ENCODE data around the gene PIP5K1C.
"Not testable (repeated sequence)": the region's sequence is repeated elsewhere in the genome, so short reads cannot be mapped to it uniquely, and the experiment has no call there.

The PIP5K1C gene

GRCh38 chr19:3651684-3652083 is 48.6 kb downstream of the PIP5K1C start:
- Histone ChIP-seq H3K27me3 (replicated peaks) (no peaks in the 10 kb centered on the region), H3K27ac (no peak overlapping the region), H3K4me3 (ENCODE audit: low read depth, low read length) (no peak overlapping the region), H3K36me3 (replicated peaks) (peaks cover 24% of the 10 kb centered on the region)
- TF ChIP-seq CTCF (IDR thresholded peaks at IDR 0.05; ENCODE audit: low read depth, low read length, missing control alignments): no peak
- DNase-seq: no peak
- in situ Hi-C loops (cut with HindIII; ENCODE audit: low pct_ligation_motif_present, low sequenced_read_pairs): no loop called here

GRCh38 chr19:3649888-3650287 is 50.4 kb downstream of the PIP5K1C start:
- H3K36me3 ChIP-seq (replicated peaks): peaks cover 36% of the 10 kb centered on the region
- in situ Hi-C loops (cut with HindIII; ENCODE audit: low pct_ligation_motif_present, low sequenced_read_pairs): no loop called here
- no peak overlapping the region for H3K4me3 ChIP-seq (ENCODE audit: low read depth, low read length)
- no peak overlapping the region for H3K27ac ChIP-seq
- no peak for DNase-seq
- TF ChIP-seq CTCF (IDR thresholded peaks at IDR 0.05; ENCODE audit: low read depth, low read length, missing control alignments): no peak
- H3K27me3 ChIP-seq (replicated peaks): no peaks in the 10 kb centered on the region

- in situ Hi-C loops (cut with HindIII; ENCODE audit: low pct_ligation_motif_present, low sequenced_read_pairs): no loop called here
- H3K36me3 ChIP-seq (replicated peaks): peaks cover 39% of the 10 kb centered on the region
- DNase-seq: no peak
- no peak for TF ChIP-seq CTCF (IDR thresholded peaks at IDR 0.05; ENCODE audit: low read depth, low read length, missing control alignments)
- H3K27ac ChIP-seq: no peak overlapping the region
- H3K27me3 ChIP-seq (replicated peaks): no peaks in the 10 kb centered on the region
- no peak overlapping the region for H3K4me3 ChIP-seq (ENCODE audit: low read depth, low read length)
These were observed 52.0 kb downstream of the PIP5K1C start for GRCh38 chr19:3648037-3648905.

GRCh38 chr19:3647102-3647501 is 53.2 kb downstream of the PIP5K1C start:
- in situ Hi-C loops (cut with HindIII; ENCODE audit: low pct_ligation_motif_present, low sequenced_read_pairs); H3K27me3 ChIP-seq (replicated peaks); H3K4me3 ChIP-seq (ENCODE audit: low read depth, low read length); H3K27ac ChIP-seq; DNase-seq: not testable (repeated sequence)
- peaks cover 37% of the 10 kb centered on the region for H3K36me3 ChIP-seq (replicated peaks)

- H3K27me3 ChIP-seq (replicated peaks): no peaks in the 10 kb centered on the region
- no peak for DNase-seq
- TF ChIP-seq CTCF (IDR thresholded peaks at IDR 0.05; ENCODE audit: low read depth, low read length, missing control alignments): no peak
- H3K27ac ChIP-seq: no peak overlapping the region
- H3K4me3 ChIP-seq (ENCODE audit: low read depth, low read length): no peak overlapping the region
- in situ Hi-C loops (cut with HindIII; ENCODE audit: low pct_ligation_motif_present, low sequenced_read_pairs): no loop called here
- H3K36me3 ChIP-seq (replicated peaks): peaks cover 40% of the 10 kb centered on the region
These were observed 53.8 kb downstream of the PIP5K1C start for GRCh38 chr19:3646336-3647092.

GRCh38 chr19:3645726-3646125 is 54.5 kb downstream of the PIP5K1C start:
- DNase-seq: no peak
- Histone ChIP-seq H3K27ac (no peak overlapping the region), H3K36me3 (replicated peaks) (peaks cover 39% of the 10 kb centered on the region), H3K27me3 (replicated peaks) (no peaks in the 10 kb centered on the region), H3K4me3 (ENCODE audit: low read depth, low read length) (no peak overlapping the region)
- in situ Hi-C loops (cut with HindIII; ENCODE audit: low pct_ligation_motif_present, low sequenced_read_pairs): no loop called here
- TF ChIP-seq CTCF (IDR thresholded peaks at IDR 0.05; ENCODE audit: low read depth, low read length, missing control alignments): no peak
